Smooth muscle cell (in vitro differentiated cells): ENCODE data around the gene IFNK. TPM values are rescaled to one million over a fixed set of nuclear protein-coding genes. Genes with fewer than 3 reads are reported as not detected.

Experiments
- DNase-seq: peaks from one replicate; lab custom pipeline; 2025; ENCODE audit not compliant: unreplicated experiment; lab: John Stamatoyannopoulos, UW
- H2AFZ ChIP-seq: fragments of 200-600 bp; sonication (generic); 2 replicates; pipeline ENCODE4 v1.6.0; 2016; ENCODE audit warnings: antibody characterized with exemption, low read depth, mild to moderate bottlenecking
- H3F3A ChIP-seq: fragments of 200-600 bp; sonication (generic); 2 replicates; pipeline ENCODE4 v1.6.0; 2017; ENCODE audit warnings: antibody characterized with exemption, low read depth
- H3K27ac ChIP-seq: fragments of 200-600 bp; sonication (generic); 2 replicates; pipeline ENCODE4 v1.5.1; 2016; ENCODE audit warnings: low read depth, mild to moderate bottlenecking
- H3K27me3 ChIP-seq: fragments of 200-600 bp; sonication (generic); 2 replicates; pipeline ENCODE4 v1.6.1; 2016; ENCODE audit warnings: low read depth, mild to moderate bottlenecking
- H3K36me3 ChIP-seq: fragments of 200-600 bp; sonication (generic); 2 replicates; pipeline ENCODE4 v1.5.1; 2016; ENCODE audit warnings: low read depth
- H3K4me1 ChIP-seq: fragments of 200-600 bp; sonication (generic); 2 replicates; pipeline ENCODE4 v1.5.1; 2016; ENCODE audit warnings: low read depth
- H3K4me2 ChIP-seq: fragments of 200-600 bp; sonication (generic); 2 replicates; pipeline ENCODE4 v1.6.0; 2016; ENCODE audit warnings: mild to moderate bottlenecking
- H3K4me3 ChIP-seq: fragments of 200-600 bp; sonication (generic); 2 replicates; pipeline ENCODE4 v1.5.1; 2016; ENCODE audit warnings: mild to moderate bottlenecking
- H3K79me2 ChIP-seq: fragments of 200-600 bp; sonication (generic); 2 replicates; pipeline ENCODE4 v1.6.0; 2016; ENCODE audit warnings: low read depth, mild to moderate bottlenecking
- H3K9ac ChIP-seq: fragments of 200-600 bp; sonication (generic); 2 replicates; pipeline ENCODE4 v1.6.0; 2016; ENCODE audit warnings: low read depth
- H3K9me3 ChIP-seq: fragments of 200-600 bp; sonication (generic); replicated peaks from 2 replicates; pipeline ENCODE4 v1.5.1; 2016; ENCODE audit warnings: low read depth
- H4K20me1 ChIP-seq: fragments of 200-600 bp; sonication (generic); 2 replicates; pipeline ENCODE4 v1.6.0; 2016; ENCODE audit warnings: low read depth
- CTCF ChIP-seq: fragments of 200-600 bp; sonication (generic); IDR thresholded peaks from 2 replicates; pipeline ENCODE4 v1.5.1; 2017; ENCODE audit warnings: borderline replicate concordance, mild to moderate bottlenecking, antibody characterized with exemption; ENCODE audit not compliant: insufficient read depth, poor library complexity, severe bottlenecking
- WGBS: methylation state at CpG from one replicate; pipeline ENCODE4 v1.1.7; 2016; ENCODE audit warnings: low lambda C conversion rate; 5-methylcytosine and 5-hydroxymethylcytosine counted together
- polyA plus RNA-seq: library from polyadenylated mRNA; unstranded; fragments of >200 nt; fragmentation: Nextera tagmentation; extraction: Ambion mirVana; gene quantifications from 2 replicates; pipeline ENCODE4 v1.2.1, GENCODE V29; 2016
- total RNA-seq: library from RNA; depleted of rRNA; stranded (reverse); fragments of >200 nt; gene quantifications from 2 replicates; pipeline ENCODE4 v1.2.3, GENCODE V29; 2014

Gene IFNK
- total and polyA plus RNA-seq, 2 experiments from 2014 or later: not detected

GRCh38 chr9:27489087-27489876 is 34.8 kb upstream of the IFNK start:
- DNase-seq: no peak
- H3K9ac ChIP-seq: no peak overlapping the region
- no peak for TF ChIP-seq CTCF
- no peaks in the 10 kb centered on the region for H3F3A ChIP-seq
- H2AFZ ChIP-seq: no peak overlapping the region
- no peaks in the 10 kb centered on the region for H3K9me3 ChIP-seq
- H3K4me3 ChIP-seq: no peak overlapping the region
- no peaks in the 10 kb centered on the region for H3K36me3 ChIP-seq
- no peaks in the 10 kb centered on the region for H3K79me2 ChIP-seq
- no peak overlapping the region for H3K27ac ChIP-seq
- no peaks in the 10 kb centered on the region for H3K27me3 ChIP-seq
- no peaks in the 10 kb centered on the region for H4K20me1 ChIP-seq
- H3K4me1 ChIP-seq: peaks cover 26% of the 10 kb centered on the region
- no peak overlapping the region for H3K4me2 ChIP-seq
- 80% methylated on average over 5 of the region's 5 CpGs for WGBS

- no peak for DNase-seq
- no peak overlapping the region for H3K27ac ChIP-seq
- no peak overlapping the region for H2AFZ ChIP-seq
- H3K4me1 ChIP-seq: peaks cover 28% of the 10 kb centered on the region
- TF ChIP-seq CTCF: no peak
- WGBS: 67% methylated on average over 1 of the region's 1 CpG
- H3K9me3 ChIP-seq: no peaks in the 10 kb centered on the region
- no peaks in the 10 kb centered on the region for H3K36me3 ChIP-seq
- no peaks in the 10 kb centered on the region for H3F3A ChIP-seq
- no peak overlapping the region for H3K4me2 ChIP-seq
- H3K27me3 ChIP-seq: no peaks in the 10 kb centered on the region
- no peak overlapping the region for H3K9ac ChIP-seq
- H4K20me1 ChIP-seq: no peaks in the 10 kb centered on the region
- no peaks in the 10 kb centered on the region for H3K79me2 ChIP-seq
- no peak overlapping the region for H3K4me3 ChIP-seq
Observed at GRCh38 chr9:27491154-27491553, 32.9 kb upstream of the IFNK start.

GRCh38 chr9:27495480-27496134 is 28.5 kb upstream of the IFNK start:
- Histone ChIP-seq H3K4me2 (no peak overlapping the region), H3K36me3 (no peaks in the 10 kb centered on the region), H3K4me3 (no peak overlapping the region), H3F3A (no peaks in the 10 kb centered on the region), H3K9me3 (no peaks in the 10 kb centered on the region), H3K9ac (no peak overlapping the region), H3K27me3 (no peaks in the 10 kb centered on the region), H3K79me2 (no peaks in the 10 kb centered on the region), H3K4me1 (peaks cover 40% of the 10 kb centered on the region), H3K27ac (no peak overlapping the region), H4K20me1 (no peaks in the 10 kb centered on the region), H2AFZ (no peak overlapping the region)
- TF ChIP-seq CTCF: no peak
- no peak for DNase-seq
- 48% methylated on average over 3 of the region's 3 CpGs for WGBS
